ENCODE data around the gene TMEM186.
"Not testable (repeated sequence)": the region's sequence is repeated elsewhere in the genome, so short reads cannot be mapped to it uniquely, and the experiment has no call there.

Gene TMEM186

DNA sequence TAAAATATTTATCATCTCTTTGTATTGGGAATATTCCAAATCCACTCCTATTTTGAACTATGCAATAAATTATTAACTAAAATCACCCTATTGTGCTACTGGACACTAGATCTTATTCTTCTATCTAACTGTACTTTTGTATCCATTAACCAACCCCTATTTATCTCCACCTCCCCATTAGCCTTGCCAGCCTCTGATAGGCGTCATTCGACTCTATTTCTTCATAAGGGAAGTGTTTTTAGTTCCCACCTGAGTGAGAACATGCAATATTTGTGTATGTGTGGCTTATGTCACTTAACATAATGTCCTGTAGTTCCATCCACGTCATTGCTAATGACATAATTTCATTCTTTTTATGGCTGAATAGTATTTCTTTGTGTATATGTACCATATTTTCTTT lies 23.9 kb downstream of the TMEM186 start:
- no peak for DNase-seq

DNA sequence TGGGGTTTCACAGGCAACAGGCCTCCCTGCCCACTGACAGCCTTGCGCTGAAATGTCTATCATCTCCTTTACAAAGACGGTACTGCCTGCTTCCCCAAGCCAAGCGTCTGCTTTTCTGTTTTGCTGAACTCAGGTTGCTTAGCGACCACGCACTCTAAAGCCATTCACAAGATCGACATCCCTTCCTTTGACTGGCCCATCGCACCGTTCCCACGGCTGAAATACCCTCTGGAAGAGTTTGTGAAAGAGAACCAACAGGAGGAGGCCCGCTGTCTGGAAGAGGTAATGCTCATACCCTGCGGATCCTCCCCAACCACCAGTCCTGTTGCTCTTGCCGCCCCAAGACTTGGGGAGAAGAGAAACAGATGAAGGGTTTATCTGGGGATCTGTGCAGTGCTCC lies 28.7 kb downstream of the TMEM186 start:
- DNase-seq, result no peak

DNA sequence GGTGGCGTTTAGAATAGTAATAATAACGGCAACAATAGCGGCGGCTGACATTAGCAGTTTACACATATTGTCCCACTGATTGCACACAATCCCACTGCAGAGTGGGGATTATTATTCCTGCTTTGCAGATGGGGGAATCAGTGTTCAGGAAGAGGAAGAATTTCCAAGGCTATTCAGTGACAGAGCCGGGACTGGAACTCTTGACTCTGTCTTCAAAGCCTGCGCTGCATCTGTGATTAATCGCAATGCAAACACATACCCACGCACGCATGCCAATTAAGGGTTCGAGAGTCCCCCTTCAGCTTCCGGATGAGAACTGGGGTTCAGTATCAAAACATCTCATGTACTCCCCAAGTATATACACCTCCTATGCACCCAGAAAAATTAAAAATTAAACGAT lies 29.2 kb downstream of the TMEM186 start:
- no peak for DNase-seq

DNA sequence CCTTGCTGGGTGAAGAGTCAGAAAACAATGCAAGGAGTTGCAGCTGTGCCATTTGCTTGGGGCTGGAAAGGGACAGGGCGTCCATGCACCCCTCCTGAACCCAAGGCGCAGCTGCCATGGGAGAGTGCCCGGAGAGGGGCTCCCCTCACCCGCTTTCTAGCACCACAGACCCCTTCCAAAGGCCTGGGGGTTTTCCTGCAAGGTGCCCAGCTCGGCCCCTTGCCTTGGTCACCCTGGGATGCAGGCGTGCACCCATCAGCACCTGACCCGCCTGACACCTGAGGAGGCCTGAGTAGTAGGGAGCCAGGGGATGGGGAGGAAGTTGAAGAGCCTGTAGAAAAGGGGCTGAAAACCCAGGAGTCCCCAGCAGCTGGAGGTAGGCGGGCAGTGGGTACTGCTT lies 30.3 kb downstream of the TMEM186 start:
- DNase-seq, result no peak

DNA sequence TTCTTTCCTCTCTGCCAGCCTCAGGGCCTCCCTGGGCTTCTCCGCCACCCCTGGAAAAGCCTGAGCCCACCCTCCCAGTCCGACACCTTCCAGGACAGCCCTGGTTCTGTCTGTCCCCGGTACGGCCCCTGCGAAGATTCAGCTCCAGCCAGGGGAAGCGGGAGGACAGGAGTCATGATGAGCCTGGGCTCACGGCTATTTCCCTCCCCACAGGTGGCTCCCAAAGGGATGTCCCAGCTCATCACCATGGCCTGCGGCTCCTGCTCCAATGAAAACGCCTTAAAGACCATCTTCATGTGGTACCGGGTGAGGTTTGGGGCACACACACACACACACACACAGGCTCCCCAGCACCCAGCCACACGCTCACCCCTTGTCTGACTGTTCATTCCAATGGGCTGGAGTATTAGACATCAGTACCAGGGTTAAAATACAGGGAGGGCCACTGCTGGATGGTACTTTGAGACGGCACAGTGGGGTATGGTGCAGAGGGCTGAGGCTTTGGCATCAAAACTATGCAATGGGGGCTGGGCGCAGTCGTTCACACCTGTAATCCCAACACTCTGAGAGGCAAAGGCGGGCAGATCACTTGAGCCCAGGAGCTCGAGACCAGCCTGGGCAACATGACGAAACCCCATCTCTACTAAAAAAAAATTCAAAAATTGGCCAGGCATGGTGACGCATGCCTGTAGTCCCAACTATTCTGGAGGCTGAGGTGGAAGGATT lies 32.8 kb downstream of the TMEM186 start:
- DNase-seq, result no peak

DNA sequence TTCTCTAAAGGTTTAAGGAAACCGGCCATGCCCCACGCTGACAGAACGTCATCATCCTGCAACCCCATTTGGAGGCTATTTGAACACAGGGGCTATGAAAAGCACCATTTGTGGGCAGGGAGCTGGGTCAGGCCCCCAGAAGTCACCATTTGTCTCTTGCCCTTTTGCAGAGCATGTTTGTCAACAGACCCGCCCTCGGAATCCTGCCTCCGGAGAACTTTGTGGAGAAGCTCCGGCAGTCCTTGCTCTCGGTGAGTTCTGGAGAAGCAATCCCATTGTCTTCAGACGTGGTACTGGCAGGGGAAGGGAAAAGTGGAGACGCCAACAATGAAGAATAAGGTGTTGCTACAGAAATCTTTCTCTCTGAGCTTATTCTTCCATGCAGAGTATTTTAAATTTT lies 33.5 kb downstream of the TMEM186 start:
- no peak for DNase-seq

DNA sequence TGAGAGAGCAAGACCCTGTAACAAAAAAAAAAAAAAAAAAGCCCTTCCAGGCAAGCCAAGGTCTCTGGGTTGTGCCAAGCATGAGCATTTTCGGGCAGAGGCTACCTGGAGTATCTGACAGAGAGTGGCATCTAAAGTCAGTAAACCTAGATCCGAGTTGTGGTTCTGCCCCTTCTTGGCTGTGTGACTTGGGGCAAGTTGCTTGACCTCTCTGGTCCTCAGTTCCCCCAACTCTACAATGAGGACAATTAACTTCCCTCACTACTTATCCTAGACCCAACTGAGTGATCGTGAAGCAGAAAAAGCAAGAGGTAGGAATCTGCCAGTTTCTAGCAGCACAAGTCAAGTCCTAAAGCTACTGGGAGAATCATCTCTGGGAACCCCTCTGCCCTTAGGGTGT lies 34.4 kb downstream of the TMEM186 start:
- DNase-seq, result no peak

DNA sequence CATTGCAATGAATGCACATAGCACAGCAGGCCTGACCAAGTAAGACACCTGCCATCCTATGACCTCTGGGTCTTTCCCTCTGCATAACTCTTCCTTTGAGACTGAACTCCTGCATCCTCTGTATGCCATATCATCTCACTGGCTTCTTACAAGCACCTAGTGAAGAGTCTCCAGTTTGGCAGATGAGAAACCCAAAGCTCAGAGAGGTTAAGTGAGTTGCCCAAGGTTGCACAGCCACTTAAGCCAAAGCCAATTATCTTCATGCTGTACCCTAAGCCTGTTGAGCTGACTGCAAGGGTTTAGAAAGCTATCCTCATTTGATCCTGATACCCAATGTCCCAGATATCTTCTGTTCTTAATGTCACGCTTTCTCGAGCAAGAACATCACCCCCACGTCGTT lies 35.2 kb downstream of the TMEM186 start:
- no peak for DNase-seq

DNA sequence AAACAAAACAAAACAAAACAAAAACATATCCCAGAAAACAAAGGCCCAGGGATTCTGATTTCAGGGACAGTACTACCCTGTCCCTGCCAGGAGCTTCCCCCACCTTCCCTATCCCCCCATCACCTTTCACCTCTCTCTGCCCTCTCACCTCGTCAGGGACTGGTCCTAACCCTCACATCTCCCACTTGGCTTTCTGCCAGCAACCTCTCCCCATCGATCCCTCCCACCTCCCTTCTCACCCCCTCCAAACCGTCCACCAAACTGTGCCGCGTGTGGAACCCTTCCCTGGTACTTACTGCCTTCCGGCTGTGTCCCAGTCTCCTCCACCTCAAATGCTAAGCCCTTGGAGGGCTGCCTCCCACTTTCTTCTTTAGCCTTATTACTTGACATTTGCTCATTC lies 36.4 kb downstream of the TMEM186 start:
- no peak for DNase-seq

DNA sequence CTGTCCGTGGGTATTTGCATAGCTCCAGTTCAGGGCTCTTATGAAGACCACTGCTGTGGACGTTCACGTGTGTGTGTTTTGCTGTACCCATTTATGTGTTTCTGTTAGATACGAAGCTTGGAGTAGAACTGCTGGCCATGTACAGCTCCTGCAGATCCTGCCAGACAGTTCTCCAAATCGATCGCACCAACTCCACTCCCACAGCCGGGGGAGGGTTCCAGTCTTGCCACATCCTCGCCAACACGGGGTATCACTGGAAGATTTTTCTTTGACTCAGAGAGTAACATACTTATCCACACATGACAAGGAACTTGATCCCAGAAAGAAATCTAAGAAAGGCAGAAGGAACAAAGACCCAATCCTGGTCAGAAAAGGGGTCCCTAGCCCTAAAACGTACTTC lies 37.4 kb downstream of the TMEM186 start:
- DNase-seq, result no peak

DNA sequence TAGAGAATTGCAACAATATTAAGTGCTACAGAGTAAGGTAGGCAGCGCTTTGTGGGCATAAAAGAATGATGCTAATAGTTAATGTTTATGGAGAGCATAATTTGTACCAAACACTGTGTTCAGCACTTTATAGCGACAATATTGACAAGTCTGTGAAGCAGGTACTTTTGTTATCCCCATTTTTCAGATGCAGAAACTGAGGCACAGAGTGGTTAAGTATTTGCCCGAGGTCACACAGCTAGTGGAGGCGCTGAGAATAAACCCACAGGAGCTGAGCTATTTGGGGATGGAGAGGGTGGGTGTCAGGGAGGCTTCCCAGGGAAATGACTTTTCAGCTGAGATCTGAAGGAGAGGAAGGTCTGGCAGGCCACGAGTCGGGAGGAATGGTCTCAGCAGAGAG lies 39.4 kb downstream of the TMEM186 start:
- DNase-seq, result no peak

DNA sequence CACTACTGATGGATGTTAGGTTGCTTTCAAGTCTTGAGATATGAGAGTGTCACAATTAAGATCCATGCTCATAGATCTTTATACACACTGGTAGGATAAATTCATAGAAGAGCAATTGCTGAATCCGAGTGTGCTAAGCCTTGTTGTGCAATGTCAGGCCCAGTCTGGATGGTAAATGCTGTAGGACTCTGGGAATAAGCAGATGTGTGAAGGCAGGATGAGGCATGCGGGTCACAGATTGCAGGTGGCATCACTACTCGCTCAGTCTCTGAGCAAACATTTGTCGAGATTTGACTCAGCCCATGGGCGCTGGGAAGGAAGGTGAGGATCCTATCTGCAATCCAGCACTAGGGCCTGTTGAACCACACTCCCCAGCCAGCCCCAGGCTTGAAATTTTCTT lies 40.7 kb downstream of the TMEM186 start:
- DNase-seq, result no peak

DNA sequence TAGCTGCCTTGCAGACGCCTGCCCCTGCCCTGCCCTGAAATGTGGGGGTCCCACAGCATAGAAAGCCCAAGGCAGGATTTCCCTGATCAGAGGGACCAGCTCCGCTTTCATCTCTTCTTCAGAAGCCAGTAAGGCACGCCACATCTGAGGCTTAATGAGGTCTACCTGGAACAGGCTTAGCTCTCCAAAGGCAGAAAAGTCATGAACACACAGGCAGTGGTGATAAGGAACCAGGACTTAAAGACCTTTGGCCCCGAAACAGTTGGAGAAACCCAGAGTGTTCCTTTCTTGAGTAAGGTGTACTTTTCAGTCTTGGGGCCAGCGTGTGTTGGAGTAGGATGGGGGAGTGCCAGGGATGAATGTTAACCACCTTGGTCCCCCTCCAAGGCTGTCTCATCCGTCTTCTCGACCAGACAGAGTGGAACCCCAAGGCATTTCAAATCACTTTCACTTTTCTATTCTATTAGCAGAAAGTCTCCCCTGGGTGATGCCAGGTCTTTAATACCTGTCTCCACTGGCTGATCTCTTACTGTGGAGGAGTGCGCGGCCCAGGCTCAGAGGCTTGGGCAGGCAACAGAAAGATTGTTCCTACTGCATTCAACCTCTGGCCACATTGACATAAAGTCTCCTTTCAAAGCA lies 43.9 kb downstream of the TMEM186 start:
- no peak for DNase-seq

DNA sequence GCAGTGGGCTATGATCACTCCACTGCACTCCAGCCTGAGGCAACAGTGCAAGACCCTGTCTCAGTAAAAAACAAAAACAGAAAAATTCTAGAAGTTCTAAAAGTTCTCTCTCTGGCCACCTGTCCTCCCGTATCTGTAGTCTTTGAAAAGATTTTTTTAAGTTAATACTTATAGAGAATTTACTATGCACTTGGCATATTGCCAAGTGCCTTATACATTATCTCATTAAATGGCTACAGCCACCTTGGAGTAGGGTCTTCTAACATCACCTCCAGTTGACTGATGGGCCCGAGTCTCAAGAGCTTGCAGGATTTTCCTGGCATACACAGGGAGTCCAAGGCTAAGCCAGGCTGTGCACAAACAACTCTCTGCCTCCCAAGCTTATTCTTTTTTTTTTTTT lies 44.7 kb downstream of the TMEM186 start:
- DNase-seq, result no peak

DNA sequence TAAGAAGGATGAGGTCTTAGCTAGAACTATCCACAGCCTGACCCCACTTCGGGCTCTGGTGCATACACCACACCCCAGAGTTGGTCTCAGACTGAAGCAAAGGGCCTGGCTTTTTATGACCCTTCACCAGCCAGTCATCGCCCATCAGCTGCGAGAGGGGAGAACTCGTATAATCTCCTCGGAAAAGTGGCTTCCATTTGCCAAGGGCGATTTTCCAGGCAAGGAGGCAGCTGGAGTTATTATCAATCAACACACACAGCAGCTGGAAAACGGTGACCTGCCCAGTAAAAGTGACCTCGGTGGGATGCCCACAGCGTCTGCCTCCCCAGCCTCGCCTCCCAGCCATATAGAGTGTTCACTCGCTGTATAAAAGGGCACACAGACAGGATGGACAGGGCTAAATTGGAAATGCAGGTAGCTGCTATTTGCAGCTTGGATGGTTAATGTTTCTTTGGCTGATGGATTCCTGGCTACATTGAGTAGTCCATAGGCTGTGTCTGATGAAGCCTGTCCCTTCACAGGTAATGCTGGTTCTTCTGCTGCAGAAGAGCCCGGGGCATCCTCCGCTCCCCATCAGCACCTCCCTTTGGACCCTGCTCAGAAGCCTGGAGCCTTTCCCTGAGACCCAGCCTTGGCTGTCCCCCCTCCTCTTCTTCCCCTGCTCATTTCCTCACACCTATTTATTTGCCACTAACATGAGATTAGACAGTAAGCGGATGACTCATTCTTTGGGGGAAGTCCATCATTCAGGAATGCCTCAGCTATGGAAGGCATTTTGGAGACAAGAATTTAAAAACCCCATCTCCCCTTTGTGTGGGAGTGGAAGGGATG lies 45.7 kb downstream of the TMEM186 start:
- DNase-seq, result no peak

DNA sequence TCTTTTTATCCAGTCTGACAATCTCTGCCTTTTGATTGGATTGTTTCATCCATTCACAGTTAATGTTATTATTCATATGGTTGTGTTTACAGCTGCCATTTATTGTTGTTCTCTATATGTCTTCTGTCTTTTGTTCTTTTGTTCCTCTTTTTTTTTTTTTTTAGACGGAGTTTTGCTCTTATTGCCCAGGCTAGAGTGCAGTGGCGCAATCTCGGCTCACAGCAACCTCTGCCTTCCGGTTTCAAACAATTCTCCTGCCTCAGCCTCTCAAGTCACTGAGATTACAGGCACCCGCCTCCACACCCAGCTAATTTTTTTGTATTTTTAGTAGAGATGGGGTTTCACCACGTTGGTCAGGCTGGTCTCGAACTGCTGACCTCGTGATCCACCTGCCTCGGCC lies 48.5 kb downstream of the TMEM186 start:
- DNase-seq, result not testable (repeated sequence)
